GM10266 (cell line): ENCODE measurements around the gene ZIC5.

Experiments
- DNase-seq: peaks from one replicate; pipeline ENCODE4 v3.0.0; 2012; ENCODE audit errors: extremely low spot score
- CTCF ChIP-seq: IDR thresholded peaks from 2 replicates; pipeline ENCODE4 v1.5.1; 2012; ENCODE audit warnings: mild to moderate bottlenecking, low read depth; ENCODE audit not compliant: control insufficient read depth, insufficient read depth; ENCODE audit errors: missing control alignments

ZIC5 gene

GRCh38 chr13:99981735-99982035, 10.1 kb upstream of the ZIC5 start, which contains the start of gene ZIC2:
Gene ZIC2, plus strand, starts transcription at chr13:99981784. Its CDS starts 281 bp downstream, at chr13:99982065.
- TF ChIP-seq CTCF: no peak
- DNase-seq: no peak

- DNase-seq: peak; percentile 66
Observed at GRCh38 chr13:99980824-99981734, 9.5 kb upstream of the ZIC5 start.

GRCh38 chr13:99980201-99980823, 8.7 kb upstream of the ZIC5 start:
- TF ChIP-seq CTCF: peak; percentile 14
- DNase-seq: peak; percentile 91

More at GRCh38 chr13:99980824-99981734, 9.5 kb upstream of the ZIC5 start:
- TF ChIP-seq CTCF: no peak

- no peak for DNase-seq
- TF ChIP-seq CTCF: no peak
Observed at GRCh38 chr13:99979453-99980200, 8.1 kb upstream of the ZIC5 start.

GRCh38 chr13:99978799-99979452, 7.4 kb upstream of the ZIC5 start:
- no peak for DNase-seq
- TF ChIP-seq CTCF: no peak

GRCh38 chr13:99977912-99978798, 6.6 kb upstream of the ZIC5 start:
- DNase-seq: no peak

More at GRCh38 chr13:99977912-99978798, 6.6 kb upstream of the ZIC5 start:
- no peak for TF ChIP-seq CTCF
